GM18520 (cell line): ENCODE results near the gene FGD5.
A peak's percentile ranks its signal among the peaks of the same experiment; 100 is the strongest.

ENCODE experiments used
- ATAC-seq: cut with Tn5 transposase; IDR thresholded peaks from one replicate; pipeline ENCODE4 v1.9.1; 2021; ENCODE audit not compliant: unreplicated experiment

FGD5 gene

GRCh38 chr3:14959359-14959943 lies 140.7 kb downstream of the FGD5 start:
- ATAC-seq, result no peak

GRCh38 chr3:14962762-14963161 lies 144.0 kb downstream of the FGD5 start:
- no peak for ATAC-seq

- ATAC-seq, result no peak
Observed at GRCh38 chr3:14967285-14967684, 148.5 kb downstream of the FGD5 start.

GRCh38 chr3:14969671-14970070 lies 150.9 kb downstream of the FGD5 start:
- no peak for ATAC-seq

- ATAC-seq, result no peak
Observed at GRCh38 chr3:14976317-14976716, 157.6 kb downstream of the FGD5 start.

- ATAC-seq, result peak; percentile 73
Observed at GRCh38 chr3:14980689-14981088, 161.9 kb downstream of the FGD5 start.
